ENCODE data around the gene LSM7.

DNA sequence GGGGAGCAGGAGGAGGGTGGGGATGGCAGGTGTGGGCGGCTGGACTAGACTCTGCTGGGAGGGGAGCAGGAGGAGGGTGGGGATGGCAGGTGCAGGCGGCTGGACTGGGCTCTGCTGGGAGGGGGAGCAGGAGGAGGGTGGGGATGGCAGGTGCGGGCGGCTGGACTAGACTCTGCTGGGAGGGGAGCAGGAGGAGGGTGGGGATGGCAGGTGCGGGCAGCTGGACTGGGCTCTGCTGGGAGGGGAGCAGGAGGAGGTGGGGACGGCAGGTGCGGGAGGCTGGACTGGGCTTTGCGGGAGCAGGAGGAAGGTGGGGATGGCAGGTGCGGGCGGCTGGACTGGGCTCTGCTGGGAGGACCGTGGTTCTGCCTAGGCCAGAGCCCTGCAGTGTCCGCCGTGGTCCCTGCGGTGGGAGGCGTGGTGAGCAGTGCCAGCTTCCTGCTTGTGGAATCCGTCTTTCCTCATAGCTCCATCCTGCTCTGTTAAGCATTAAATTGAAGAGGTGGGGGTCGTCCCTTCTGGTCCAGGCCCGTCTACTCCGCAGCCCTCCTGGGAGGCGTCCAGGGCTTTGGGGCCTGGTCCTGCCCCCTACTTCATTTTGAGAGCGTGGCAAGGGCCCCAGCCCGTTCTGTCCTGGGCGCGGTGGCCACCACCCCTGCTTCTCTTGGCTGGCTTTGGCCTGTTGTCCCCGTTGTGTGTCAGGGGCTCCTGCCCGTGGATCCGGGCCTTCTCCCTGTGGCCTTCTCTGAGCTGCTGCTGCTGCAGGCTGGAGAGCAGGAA lies 4.8 kb upstream of the LSM7 start:
- TF ChIP-seq CHD2 (IDR thresholded peaks at IDR 0.05; ENCODE audit: low read depth, low read length): no peak
- TF ChIP-seq, protein P1, sequence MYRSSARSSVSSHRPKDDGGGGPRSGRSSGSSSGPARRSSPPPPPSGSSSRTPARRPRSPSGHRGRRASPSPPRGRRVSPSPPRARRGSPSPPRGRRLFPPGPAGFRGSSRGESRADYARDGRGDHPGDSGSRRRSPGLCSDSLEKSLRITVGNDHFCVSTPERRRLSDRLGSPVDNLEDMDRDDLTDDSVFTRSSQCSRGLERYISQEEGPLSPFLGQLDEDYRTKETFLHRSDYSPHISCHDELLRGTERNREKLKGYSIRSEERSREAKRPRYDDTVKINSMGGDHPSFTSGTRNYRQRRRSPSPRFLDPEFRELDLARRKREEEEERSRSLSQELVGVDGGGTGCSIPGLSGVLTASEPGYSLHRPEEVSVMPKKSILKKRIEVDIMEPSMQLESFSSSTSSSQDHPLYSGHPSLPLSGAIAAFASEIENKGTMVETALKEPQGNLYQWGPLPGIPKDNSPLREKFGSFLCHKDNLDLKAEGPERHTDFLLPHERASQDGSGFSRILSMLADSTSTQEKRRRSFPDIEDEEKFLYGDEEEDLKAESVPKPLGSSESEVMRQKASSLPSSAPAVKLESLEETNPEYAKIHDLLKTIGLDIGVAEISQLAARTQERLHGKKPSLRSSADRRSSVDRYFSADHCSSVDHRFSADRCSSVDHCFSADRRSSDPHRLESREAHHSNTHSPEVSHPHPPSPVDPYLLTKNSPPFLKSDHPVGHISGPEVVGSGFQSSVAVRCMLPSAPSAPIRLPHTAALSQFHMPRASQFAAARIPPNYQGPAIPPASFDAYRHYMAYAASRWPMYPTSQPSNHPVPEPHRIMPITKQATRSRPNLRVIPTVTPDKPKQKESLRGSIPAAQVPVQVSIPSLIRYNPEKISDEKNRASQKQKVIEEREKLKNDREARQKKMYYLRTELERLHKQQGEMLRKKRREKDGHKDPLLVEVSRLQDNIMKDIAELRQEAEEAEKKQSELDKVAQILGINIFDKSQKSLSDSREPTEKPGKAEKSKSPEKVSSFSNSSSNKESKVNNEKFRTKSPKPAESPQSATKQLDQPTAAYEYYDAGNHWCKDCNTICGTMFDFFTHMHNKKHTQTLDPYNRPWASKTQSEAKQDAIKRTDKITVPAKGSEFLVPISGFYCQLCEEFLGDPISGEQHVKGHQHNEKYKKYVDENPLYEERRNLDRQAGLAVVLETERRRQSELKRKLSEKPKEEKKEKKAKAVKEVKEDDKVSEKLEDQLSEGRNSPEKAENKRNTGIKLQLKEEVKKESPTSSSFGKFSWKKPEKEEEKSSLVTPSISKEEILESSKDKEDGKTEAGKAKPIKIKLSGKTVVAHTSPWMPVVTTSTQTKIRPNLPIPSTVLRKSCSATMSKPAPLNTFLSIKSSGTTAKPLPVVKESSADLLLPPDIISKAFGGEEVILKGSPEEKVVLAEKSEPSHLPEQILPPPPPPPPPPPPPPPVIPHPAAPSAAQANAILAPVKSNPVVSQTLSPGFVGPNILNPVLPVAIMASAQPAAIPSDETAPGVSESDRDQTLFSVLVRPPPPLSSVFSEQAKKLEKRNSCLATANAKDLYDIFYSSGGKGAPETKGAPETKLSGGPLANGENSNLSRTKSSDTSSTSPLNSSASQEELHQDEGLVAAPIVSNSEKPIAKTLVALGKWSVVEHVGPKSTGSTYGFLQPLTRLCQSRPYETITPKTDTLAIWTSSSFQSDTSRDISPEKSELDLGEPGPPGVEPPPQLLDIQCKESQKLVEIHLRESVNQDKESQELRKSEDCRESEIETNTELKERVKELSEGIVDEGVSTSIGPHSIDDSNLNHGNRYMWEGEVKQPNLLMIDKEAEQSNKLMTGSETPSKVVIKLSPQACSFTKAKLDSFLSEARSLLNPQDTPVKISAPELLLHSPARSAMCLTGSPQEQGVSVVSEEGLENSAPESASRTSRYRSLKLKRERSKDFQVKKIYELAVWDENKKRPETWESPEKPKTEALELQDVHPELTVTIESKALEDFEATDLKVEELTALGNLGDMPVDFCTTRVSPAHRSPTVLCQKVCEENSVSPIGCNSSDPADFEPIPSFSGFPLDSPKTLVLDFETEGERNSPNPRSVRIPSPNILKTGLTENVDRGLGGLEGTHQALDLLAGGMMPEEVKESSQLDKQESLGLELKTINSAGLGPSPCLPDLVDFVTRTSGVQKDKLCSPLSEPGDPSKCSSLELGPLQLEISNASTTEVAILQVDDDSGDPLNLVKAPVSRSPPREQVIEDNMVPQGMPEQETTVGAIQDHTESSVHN (IDR thresholded peaks at IDR 0.05; ENCODE audit: borderline replicate concordance in 1 of 2, low read depth in 1 of 2): no peak
- TF ChIP-seq HIVEP1 (CRISPR knock-in tag; IDR thresholded peaks at IDR 0.05): no peak
- TF ChIP-seq SRSF9 (IDR thresholded peaks at IDR 0.05; ENCODE audit: borderline replicate concordance, low read depth, low read length): no peak
- TF ChIP-seq, protein P2, sequence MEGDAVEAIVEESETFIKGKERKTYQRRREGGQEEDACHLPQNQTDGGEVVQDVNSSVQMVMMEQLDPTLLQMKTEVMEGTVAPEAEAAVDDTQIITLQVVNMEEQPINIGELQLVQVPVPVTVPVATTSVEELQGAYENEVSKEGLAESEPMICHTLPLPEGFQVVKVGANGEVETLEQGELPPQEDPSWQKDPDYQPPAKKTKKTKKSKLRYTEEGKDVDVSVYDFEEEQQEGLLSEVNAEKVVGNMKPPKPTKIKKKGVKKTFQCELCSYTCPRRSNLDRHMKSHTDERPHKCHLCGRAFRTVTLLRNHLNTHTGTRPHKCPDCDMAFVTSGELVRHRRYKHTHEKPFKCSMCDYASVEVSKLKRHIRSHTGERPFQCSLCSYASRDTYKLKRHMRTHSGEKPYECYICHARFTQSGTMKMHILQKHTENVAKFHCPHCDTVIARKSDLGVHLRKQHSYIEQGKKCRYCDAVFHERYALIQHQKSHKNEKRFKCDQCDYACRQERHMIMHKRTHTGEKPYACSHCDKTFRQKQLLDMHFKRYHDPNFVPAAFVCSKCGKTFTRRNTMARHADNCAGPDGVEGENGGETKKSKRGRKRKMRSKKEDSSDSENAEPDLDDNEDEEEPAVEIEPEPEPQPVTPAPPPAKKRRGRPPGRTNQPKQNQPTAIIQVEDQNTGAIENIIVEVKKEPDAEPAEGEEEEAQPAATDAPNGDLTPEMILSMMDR (IDR thresholded peaks at IDR 0.05 in 2 of 3, conservative IDR thresholded peaks at IDR 0.05 in 1 of 3; ENCODE audit: insufficient read depth in 2 of 3, low read depth in 1 of 3, low read length in 3 of 3): no peak
- no peak for TF ChIP-seq POLR2AphosphoS2 (IDR thresholded peaks at IDR 0.05; ENCODE audit: low read length)
- TF ChIP-seq SREBF2 (CRISPR knock-in tag; IDR thresholded peaks at IDR 0.05): no peak
- no peak for TF ChIP-seq ZNF274 (IDR thresholded peaks at IDR 0.05; ENCODE audit: borderline replicate concordance, low read depth, low read length)
- TF ChIP-seq, protein P3, sequence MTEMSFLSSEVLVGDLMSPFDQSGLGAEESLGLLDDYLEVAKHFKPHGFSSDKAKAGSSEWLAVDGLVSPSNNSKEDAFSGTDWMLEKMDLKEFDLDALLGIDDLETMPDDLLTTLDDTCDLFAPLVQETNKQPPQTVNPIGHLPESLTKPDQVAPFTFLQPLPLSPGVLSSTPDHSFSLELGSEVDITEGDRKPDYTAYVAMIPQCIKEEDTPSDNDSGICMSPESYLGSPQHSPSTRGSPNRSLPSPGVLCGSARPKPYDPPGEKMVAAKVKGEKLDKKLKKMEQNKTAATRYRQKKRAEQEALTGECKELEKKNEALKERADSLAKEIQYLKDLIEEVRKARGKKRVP (CRISPR knock-in tag; IDR thresholded peaks at IDR 0.05): no peak
- no peak for TF ChIP-seq FOXP1 (CRISPR knock-in tag; IDR thresholded peaks at IDR 0.05)
- TF ChIP-seq KDM5B (IDR thresholded peaks at IDR 0.05; ENCODE audit: insufficient replicate concordance, low read depth, low read length): no peak
- TF ChIP-seq NFATC3 (IDR thresholded peaks at IDR 0.05): no peak
- no peak for TF ChIP-seq TAF1 (IDR thresholded peaks at IDR 0.05; ENCODE audit: control insufficient read depth, extremely low read depth, insufficient read depth, low read length, severe bottlenecking)

Data from K562 (cell line).